SIG-M5 treated with dmso at 0.1 percent for 504 hours (cell line): ENCODE measurements around the gene CCL7.

Experiments
- DNase-seq: peaks from one replicate; lab custom pipeline; 2025; ENCODE audit not compliant: unreplicated experiment; lab: John Stamatoyannopoulos, UW

The CCL7 gene

GRCh38 chr17:34246446-34246845, 23.6 kb upstream of the CCL7 start:
- DNase-seq: peak; percentile 82

- no peak for DNase-seq
Measured at GRCh38 chr17:34246881-34247280, 23.1 kb upstream of the CCL7 start.

GRCh38 chr17:34248511-34249024, 21.5 kb upstream of the CCL7 start:
- DNase-seq: peak; percentile 62

- no peak for DNase-seq
Measured at GRCh38 chr17:34249061-34249460, 21.0 kb upstream of the CCL7 start.

GRCh38 chr17:34249478-34249877, 20.5 kb upstream of the CCL7 start:
- DNase-seq: no peak

GRCh38 chr17:34251186-34251585, 18.8 kb upstream of the CCL7 start:
- no peak for DNase-seq

GRCh38 chr17:34252095-34252443, 18.0 kb upstream of the CCL7 start:
- peak; percentile 67 for DNase-seq

- DNase-seq: no peak
Measured at GRCh38 chr17:34252444-34253138, 17.4 kb upstream of the CCL7 start.

- DNase-seq: no peak
Measured at GRCh38 chr17:34253139-34253525, 16.9 kb upstream of the CCL7 start.

- DNase-seq: no peak
Measured at GRCh38 chr17:34254146-34254545, 15.9 kb upstream of the CCL7 start.

- no peak for DNase-seq
Measured at GRCh38 chr17:34254651-34255380, 15.2 kb upstream of the CCL7 start, which contains the start of gene CCL2. Gene CCL2 (plus strand): TSS chr17:34255285. CDS start chr17:34255350, 65 bp downstream.

GRCh38 chr17:34255381-34255732, 14.7 kb upstream of the CCL7 start:
- no peak for DNase-seq

- no peak for DNase-seq
Measured at GRCh38 chr17:34255841-34256240, 14.2 kb upstream of the CCL7 start.

GRCh38 chr17:34257299-34257985, 12.6 kb upstream of the CCL7 start:
- no peak for DNase-seq

GRCh38 chr17:34257986-34258326, 12.1 kb upstream of the CCL7 start:
- DNase-seq: no peak

GRCh38 chr17:34259146-34259545, 10.9 kb upstream of the CCL7 start:
- DNase-seq: no peak

- DNase-seq: no peak
Measured at GRCh38 chr17:34260861-34261260, 9.2 kb upstream of the CCL7 start.

- no peak for DNase-seq
Measured at GRCh38 chr17:34261568-34262337, 8.3 kb upstream of the CCL7 start.

GRCh38 chr17:34265711-34266110, 4.3 kb upstream of the CCL7 start:
- no peak for DNase-seq

GRCh38 chr17:34275881-34276280, 5.9 kb downstream of the CCL7 start:
- DNase-seq: no peak

GRCh38 chr17:34276826-34277225, 6.8 kb downstream of the CCL7 start:
- no peak for DNase-seq
